HG03039 (cell line): Measurements from ENCODE around the gene PFDN4.
"Not testable (repeated sequence)": the region's sequence is repeated elsewhere in the genome, so short reads cannot be mapped to it uniquely, and the experiment has no call there.

ENCODE experiments used
- ATAC-seq: cut with Tn5 transposase; IDR thresholded peaks from one replicate; pipeline ENCODE4 v1.9.1; 2021; ENCODE audit warnings: mild to moderate bottlenecking, moderate library complexity; ENCODE audit not compliant: unreplicated experiment

The PFDN4 gene

GRCh38 chr20:54265791-54266190, 57.9 kb downstream of the PFDN4 start:
- ATAC-seq = not testable (repeated sequence)

GRCh38 chr20:54266844-54267243, 59.0 kb downstream of the PFDN4 start:
- no peak for ATAC-seq

GRCh38 chr20:54267483-54268003, 59.7 kb downstream of the PFDN4 start:
- ATAC-seq = no peak

GRCh38 chr20:54268941-54269340, 61.1 kb downstream of the PFDN4 start:
- no peak for ATAC-seq
